Measurements from ENCODE around the gene TNFRSF11A.

Gene TNFRSF11A

DNA sequence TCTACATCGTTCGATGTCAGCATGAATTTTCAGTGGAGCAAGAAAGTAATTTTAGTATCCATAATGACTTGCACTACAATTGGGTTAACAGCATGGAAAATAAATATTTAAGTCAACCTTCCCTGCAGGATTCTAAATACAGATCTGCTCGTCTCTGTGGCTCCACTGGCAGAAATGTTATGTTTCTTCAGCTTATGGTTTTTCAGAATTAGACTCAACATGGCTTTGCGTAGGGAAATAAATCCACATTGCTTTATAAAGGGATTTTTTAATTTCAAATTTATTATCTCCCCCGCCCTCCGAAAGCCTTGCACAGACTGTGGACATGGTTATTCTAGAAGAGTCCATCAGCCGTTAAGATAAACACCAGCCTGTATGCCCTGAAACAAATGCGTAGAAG lies 18.2 kb downstream of the TNFRSF11A start:
- 94 to 96% methylated on average over 8 of the region's 8 CpGs for WGBS, 2 experiments
- H3K27ac ChIP-seq (ENCODE audit: insufficient read depth, low read depth, low read length, poor library complexity, severe bottlenecking) = no peak overlapping the region
- no peaks in the 10 kb centered on the region for H3K27me3 ChIP-seq (ENCODE audit: control insufficient read depth, insufficient read depth, low read length, poor library complexity, severe bottlenecking)

DNA sequence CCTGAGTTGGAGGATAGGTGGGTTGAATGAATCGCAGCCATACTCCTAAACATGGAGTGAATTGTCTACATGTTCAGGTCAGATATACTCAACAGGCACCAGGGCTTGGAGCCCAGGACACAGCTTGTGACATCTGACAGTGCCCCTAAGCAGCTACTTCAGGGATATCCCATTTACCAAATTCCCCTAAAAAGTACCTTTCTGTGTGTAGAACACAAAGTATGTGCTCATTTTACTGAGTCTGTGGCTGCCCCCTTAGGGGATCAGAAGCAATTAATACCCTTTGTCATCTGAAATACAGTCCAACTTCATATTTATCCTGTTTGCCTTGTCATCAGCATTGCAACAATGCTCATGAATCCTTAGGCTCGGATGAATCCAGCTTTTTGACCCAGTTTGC lies 20.8 kb downstream of the TNFRSF11A start:
- Histone ChIP-seq H3K27ac (ENCODE audit: insufficient read depth, low read depth, low read length, poor library complexity, severe bottlenecking) (no peak overlapping the region), H3K4me3 (ENCODE audit: insufficient read depth, low read depth, low read length) (no peak overlapping the region), H3K27me3 (ENCODE audit: control insufficient read depth, insufficient read depth, low read length, poor library complexity, severe bottlenecking) (no peaks in the 10 kb centered on the region), H3K9me3 (ENCODE audit: control insufficient read depth, low read length) (no peaks in the 10 kb centered on the region), H3K4me1 (ENCODE audit: control insufficient read depth, insufficient read depth, low read length) (peaks cover 8% of the 10 kb centered on the region), H3K36me3 (ENCODE audit: control insufficient read depth, insufficient read depth, low read length) (no peaks in the 10 kb centered on the region)
- WGBS, 2 experiments = 91 to 92% methylated on average over 2 of the region's 2 CpGs

More for the DNA sequence above, 18.2 kb downstream of the TNFRSF11A start:
- no peaks in the 10 kb centered on the region for H3K36me3 ChIP-seq (ENCODE audit: control insufficient read depth, insufficient read depth, low read length)
- H3K4me1 ChIP-seq (ENCODE audit: control insufficient read depth, insufficient read depth, low read length) = peaks cover 19% of the 10 kb centered on the region
- H3K9me3 ChIP-seq (ENCODE audit: control insufficient read depth, low read length) = no peaks in the 10 kb centered on the region
- H3K4me3 ChIP-seq (ENCODE audit: insufficient read depth, low read depth, low read length) = no peak overlapping the region

GRCh38 chr18:62346333-62347088 lies 21.4 kb downstream of the TNFRSF11A start:
- 34% methylated on average over 7 of the region's 7 CpGs for WGBS, 2 experiments
- H3K27ac ChIP-seq (ENCODE audit: insufficient read depth, low read depth, low read length, poor library complexity, severe bottlenecking) = no peak overlapping the region
- H3K4me3 ChIP-seq (ENCODE audit: insufficient read depth, low read depth, low read length) = no peak overlapping the region
- H3K9me3 ChIP-seq (ENCODE audit: control insufficient read depth, low read length) = no peaks in the 10 kb centered on the region
- H3K27me3 ChIP-seq (ENCODE audit: control insufficient read depth, insufficient read depth, low read length, poor library complexity, severe bottlenecking) = no peaks in the 10 kb centered on the region
- peaks cover 8% of the 10 kb centered on the region for H3K4me1 ChIP-seq (ENCODE audit: control insufficient read depth, insufficient read depth, low read length)
- H3K36me3 ChIP-seq (ENCODE audit: control insufficient read depth, insufficient read depth, low read length) = no peaks in the 10 kb centered on the region

GRCh38 chr18:62347089-62347506 lies 22.0 kb downstream of the TNFRSF11A start:
- H3K4me3 ChIP-seq (ENCODE audit: insufficient read depth, low read depth, low read length) = no peak overlapping the region
- H3K27ac ChIP-seq (ENCODE audit: insufficient read depth, low read depth, low read length, poor library complexity, severe bottlenecking) = no peak overlapping the region
- H3K9me3 ChIP-seq (ENCODE audit: control insufficient read depth, low read length) = no peaks in the 10 kb centered on the region
- H3K4me1 ChIP-seq (ENCODE audit: control insufficient read depth, insufficient read depth, low read length) = peaks cover 8% of the 10 kb centered on the region
- 35 to 36% methylated on average over 6 of the region's 6 CpGs for WGBS, 2 experiments
- no peaks in the 10 kb centered on the region for H3K36me3 ChIP-seq (ENCODE audit: control insufficient read depth, insufficient read depth, low read length)
- H3K27me3 ChIP-seq (ENCODE audit: control insufficient read depth, insufficient read depth, low read length, poor library complexity, severe bottlenecking) = no peaks in the 10 kb centered on the region

DNA sequence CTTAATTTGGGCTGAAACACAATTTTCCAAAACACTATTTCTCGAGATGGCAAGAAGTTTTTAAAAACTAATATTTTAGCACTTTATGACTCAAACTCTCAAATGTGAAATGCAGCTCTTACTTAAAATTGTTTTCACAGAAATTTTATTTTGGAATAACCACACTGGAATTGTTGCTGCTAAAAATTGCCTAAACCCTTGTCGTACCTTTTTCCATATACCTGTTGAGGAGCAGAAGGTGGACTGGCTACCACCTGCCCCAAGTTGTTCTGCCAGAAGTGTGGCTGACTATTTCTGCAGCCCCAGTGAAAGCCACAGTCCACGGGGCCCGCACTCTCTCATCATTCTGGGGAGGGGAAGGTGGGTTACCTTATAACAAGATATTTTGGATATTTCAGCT lies 23.4 kb downstream of the TNFRSF11A start:
- no peaks in the 10 kb centered on the region for H3K36me3 ChIP-seq (ENCODE audit: control insufficient read depth, insufficient read depth, low read length)
- H3K4me1 ChIP-seq (ENCODE audit: control insufficient read depth, insufficient read depth, low read length) = peaks cover 8% of the 10 kb centered on the region
- H3K9me3 ChIP-seq (ENCODE audit: control insufficient read depth, low read length) = no peaks in the 10 kb centered on the region
- WGBS, 2 experiments = 67 to 82% methylated on average over 2 to 4 of the region's 4 CpGs
- no peaks in the 10 kb centered on the region for H3K27me3 ChIP-seq (ENCODE audit: control insufficient read depth, insufficient read depth, low read length, poor library complexity, severe bottlenecking)
- no peak overlapping the region for H3K27ac ChIP-seq (ENCODE audit: insufficient read depth, low read depth, low read length, poor library complexity, severe bottlenecking)
- no peak overlapping the region for H3K4me3 ChIP-seq (ENCODE audit: insufficient read depth, low read depth, low read length)

DNA sequence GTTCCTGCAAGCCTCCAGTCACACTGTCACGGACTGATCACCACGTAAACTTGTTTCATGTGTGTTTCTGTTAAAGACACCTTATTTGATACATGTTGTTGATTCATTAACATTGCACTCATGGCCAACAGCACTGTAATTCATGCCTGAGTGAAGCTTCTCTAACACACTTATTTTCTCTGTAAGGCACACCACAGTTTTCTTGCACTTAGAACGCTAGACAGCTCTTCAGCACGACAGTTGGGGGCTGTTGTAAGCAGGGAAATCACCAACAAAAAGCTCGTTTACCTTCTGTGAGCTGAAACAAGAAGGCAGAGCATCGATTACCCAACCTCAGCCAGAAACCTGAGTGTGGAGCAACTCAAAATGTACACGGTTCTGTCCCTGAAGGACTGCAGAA lies 28.1 kb downstream of the TNFRSF11A start:
- Histone ChIP-seq H3K27ac (ENCODE audit: insufficient read depth, low read depth, low read length, poor library complexity, severe bottlenecking) (no peak overlapping the region), H3K4me1 (ENCODE audit: control insufficient read depth, insufficient read depth, low read length) (no peaks in the 10 kb centered on the region), H3K27me3 (ENCODE audit: control insufficient read depth, insufficient read depth, low read length, poor library complexity, severe bottlenecking) (no peaks in the 10 kb centered on the region), H3K4me3 (ENCODE audit: insufficient read depth, low read depth, low read length) (no peak overlapping the region), H3K9me3 (ENCODE audit: control insufficient read depth, low read length) (no peaks in the 10 kb centered on the region), H3K36me3 (ENCODE audit: control insufficient read depth, insufficient read depth, low read length) (no peaks in the 10 kb centered on the region)
- 84 to 86% methylated on average over 7 of the region's 7 CpGs for WGBS, 2 experiments

GRCh38 chr18:62354151-62354550 lies 29.0 kb downstream of the TNFRSF11A start:
- no peaks in the 10 kb centered on the region for H3K4me1 ChIP-seq (ENCODE audit: control insufficient read depth, insufficient read depth, low read length)
- no peaks in the 10 kb centered on the region for H3K9me3 ChIP-seq (ENCODE audit: control insufficient read depth, low read length)
- H3K27ac ChIP-seq (ENCODE audit: insufficient read depth, low read depth, low read length, poor library complexity, severe bottlenecking) = no peak overlapping the region
- H3K36me3 ChIP-seq (ENCODE audit: control insufficient read depth, insufficient read depth, low read length) = no peaks in the 10 kb centered on the region
- 94 to 95% methylated on average over 29 of the region's 29 CpGs for WGBS, 2 experiments
- no peaks in the 10 kb centered on the region for H3K27me3 ChIP-seq (ENCODE audit: control insufficient read depth, insufficient read depth, low read length, poor library complexity, severe bottlenecking)
- H3K4me3 ChIP-seq (ENCODE audit: insufficient read depth, low read depth, low read length) = no peak overlapping the region

GRCh38 chr18:62357079-62357719 lies 32.1 kb downstream of the TNFRSF11A start:
- Histone ChIP-seq H3K36me3 (ENCODE audit: control insufficient read depth, insufficient read depth, low read length) (no peaks in the 10 kb centered on the region), H3K27ac (ENCODE audit: insufficient read depth, low read depth, low read length, poor library complexity, severe bottlenecking) (no peak overlapping the region), H3K27me3 (ENCODE audit: control insufficient read depth, insufficient read depth, low read length, poor library complexity, severe bottlenecking) (no peaks in the 10 kb centered on the region), H3K9me3 (ENCODE audit: control insufficient read depth, low read length) (no peaks in the 10 kb centered on the region), H3K4me1 (ENCODE audit: control insufficient read depth, insufficient read depth, low read length) (no peaks in the 10 kb centered on the region), H3K4me3 (ENCODE audit: insufficient read depth, low read depth, low read length) (no peak overlapping the region)
- WGBS, 2 experiments = 91 to 98% methylated on average over 5 of the region's 5 CpGs

DNA sequence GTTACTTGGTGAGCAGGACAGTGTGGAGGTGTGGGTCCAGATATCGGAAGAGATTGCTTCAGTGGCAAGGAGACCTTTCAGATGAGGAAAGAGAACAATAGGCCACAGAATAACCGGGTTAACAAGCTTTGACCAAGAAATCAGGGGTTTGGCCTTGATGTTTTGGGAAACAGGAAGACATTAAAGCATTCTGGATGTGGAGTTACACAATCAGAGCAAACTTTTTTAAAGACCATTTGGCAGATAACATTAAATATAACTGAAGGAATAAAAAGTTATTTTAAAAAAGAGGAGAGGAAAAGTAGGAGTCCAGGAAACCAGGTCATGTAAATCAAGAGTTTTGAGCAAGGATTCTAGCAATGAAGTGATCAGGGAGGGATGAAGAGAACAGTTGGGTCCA lies 35.7 kb downstream of the TNFRSF11A start:
- WGBS, 2 experiments = 91 to 96% methylated on average over 2 of the region's 2 CpGs
- Histone ChIP-seq H3K36me3 (ENCODE audit: control insufficient read depth, insufficient read depth, low read length) (no peaks in the 10 kb centered on the region), H3K27me3 (ENCODE audit: control insufficient read depth, insufficient read depth, low read length, poor library complexity, severe bottlenecking) (no peaks in the 10 kb centered on the region), H3K4me1 (ENCODE audit: control insufficient read depth, insufficient read depth, low read length) (no peaks in the 10 kb centered on the region), H3K9me3 (ENCODE audit: control insufficient read depth, low read length) (no peaks in the 10 kb centered on the region), H3K4me3 (ENCODE audit: insufficient read depth, low read depth, low read length) (no peak overlapping the region), H3K27ac (ENCODE audit: insufficient read depth, low read depth, low read length, poor library complexity, severe bottlenecking) (no peak overlapping the region)

GRCh38 chr18:62361288-62361687 lies 36.2 kb downstream of the TNFRSF11A start:
- Histone ChIP-seq H3K27ac (ENCODE audit: insufficient read depth, low read depth, low read length, poor library complexity, severe bottlenecking) (no peak overlapping the region), H3K4me1 (ENCODE audit: control insufficient read depth, insufficient read depth, low read length) (no peaks in the 10 kb centered on the region), H3K4me3 (ENCODE audit: insufficient read depth, low read depth, low read length) (no peak overlapping the region), H3K9me3 (ENCODE audit: control insufficient read depth, low read length) (no peaks in the 10 kb centered on the region), H3K36me3 (ENCODE audit: control insufficient read depth, insufficient read depth, low read length) (no peaks in the 10 kb centered on the region), H3K27me3 (ENCODE audit: control insufficient read depth, insufficient read depth, low read length, poor library complexity, severe bottlenecking) (no peaks in the 10 kb centered on the region)
- 93 to 96% methylated on average over 7 of the region's 7 CpGs for WGBS, 2 experiments

Data from ectodermal cell (in vitro differentiated cells).